Hematopoietic multipotent progenitor cell treated with erythropoietin and hydrocortisone succinate and interleukin-3 and kit ligand, for 4 days (in vitro differentiated cells): Measurements from ENCODE around the gene DCUN1D3.

Source experiments
- DNase-seq: peaks from one replicate; pipeline ENCODE4 v3.0.0-alpha.2; 2015

The DCUN1D3 gene

DNA sequence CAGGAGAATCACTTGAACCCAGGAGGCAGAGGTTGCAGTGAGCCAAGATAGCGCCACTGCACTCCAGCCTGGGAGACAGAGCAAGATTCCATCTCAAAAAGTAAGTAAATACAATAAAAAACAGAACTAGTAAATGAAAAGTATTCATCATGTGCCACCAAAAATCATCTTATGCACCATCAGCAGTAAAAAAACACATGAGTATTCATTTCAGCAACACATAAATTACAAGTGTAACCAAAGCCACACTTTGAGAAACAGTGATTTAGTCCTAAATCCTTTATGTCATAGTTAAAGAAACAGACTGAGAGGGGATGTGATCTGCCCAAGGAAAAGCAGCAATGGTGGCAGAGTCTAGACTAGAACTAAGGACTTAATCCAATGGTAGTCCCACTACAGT, 13.0 kb downstream of the DCUN1D3 start:
- DNase-seq, result no peak

DNA sequence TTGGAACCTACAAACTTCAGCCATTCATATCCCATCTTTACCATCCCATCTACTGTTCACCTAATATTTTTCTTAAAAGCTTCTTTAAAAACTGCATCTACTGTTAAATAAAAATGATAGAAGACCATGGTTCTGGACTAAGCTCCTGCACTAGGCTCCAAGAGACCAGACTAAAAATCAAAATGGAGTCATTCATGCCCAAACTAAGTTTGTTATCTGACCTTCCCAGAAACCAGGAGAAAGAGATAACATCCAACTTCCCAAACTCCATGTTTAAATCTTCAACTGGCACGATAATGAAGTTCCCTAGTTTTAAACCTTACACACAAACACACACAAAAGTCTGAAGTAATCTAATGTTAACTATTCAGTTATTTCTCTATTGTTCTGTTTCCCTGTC, 13.8 kb downstream of the DCUN1D3 start:
- no peak for DNase-seq

DNA sequence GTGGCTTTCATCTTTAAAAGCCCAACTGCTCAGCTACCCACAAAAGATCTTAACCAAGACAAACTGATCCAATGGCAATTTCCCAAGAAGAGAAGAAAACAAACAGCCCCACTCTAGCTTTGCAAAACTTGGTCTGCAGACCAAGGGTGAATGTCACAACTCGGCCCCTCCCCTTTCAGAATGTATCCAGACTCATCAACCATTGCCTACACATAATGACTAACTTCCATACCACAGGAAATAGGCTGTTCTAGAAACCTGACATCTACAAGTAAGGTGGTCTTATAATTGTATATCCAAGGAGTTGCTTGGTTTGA, 16.0 kb downstream of the DCUN1D3 start:
- peak; percentile 76 for DNase-seq

DNA sequence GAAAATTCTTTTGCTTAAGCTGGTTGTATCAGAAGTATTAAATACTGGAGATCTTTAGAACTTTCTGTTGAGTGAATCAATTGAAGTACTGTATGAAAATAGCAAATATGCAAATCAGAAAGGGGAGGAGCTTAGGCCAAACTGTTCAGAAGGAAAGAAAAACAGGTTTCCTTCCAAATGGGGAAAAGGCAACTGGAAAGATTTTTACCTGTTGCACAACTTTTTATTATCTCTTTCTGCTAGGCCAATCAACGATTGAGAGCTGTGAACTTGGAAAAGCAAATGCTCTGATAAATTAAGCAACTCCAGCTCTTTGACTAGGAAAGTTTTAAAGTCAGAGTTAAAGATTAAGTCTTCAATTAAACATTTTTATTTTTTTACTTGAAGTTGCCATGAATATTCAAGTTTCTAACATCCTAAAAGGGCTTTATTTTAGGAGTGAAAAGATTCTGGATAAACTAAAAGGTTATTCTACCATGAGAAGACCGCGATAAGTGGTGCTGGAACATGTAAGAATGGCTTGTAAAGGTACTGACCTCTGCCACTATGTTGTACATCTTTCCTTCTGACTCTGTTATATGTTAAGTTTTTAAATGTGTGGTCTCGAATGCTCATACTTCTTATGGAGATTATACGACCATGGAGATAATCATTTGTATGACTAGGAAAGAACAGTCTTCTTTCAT, 16.5 kb downstream of the DCUN1D3 start:
- DNase-seq, result no peak

DNA sequence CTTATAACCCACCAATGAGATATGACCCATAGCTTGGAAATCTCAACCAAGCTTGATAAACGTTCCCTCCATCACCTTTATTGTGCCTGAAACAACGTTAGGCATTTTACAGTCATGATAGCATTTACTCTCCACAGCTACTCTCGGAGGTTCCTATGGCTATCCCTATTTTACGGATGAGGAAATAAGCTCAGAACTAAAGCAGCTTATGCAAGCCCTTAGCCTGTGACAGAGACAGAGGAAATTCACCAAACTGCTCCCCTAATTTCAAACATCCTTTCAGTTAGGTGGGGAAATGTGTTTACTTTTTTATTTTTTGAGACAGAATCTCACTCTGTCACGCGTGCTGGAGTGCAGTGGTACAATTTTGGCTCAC, 18.7 kb downstream of the DCUN1D3 start:
- DNase-seq, result no peak

DNA sequence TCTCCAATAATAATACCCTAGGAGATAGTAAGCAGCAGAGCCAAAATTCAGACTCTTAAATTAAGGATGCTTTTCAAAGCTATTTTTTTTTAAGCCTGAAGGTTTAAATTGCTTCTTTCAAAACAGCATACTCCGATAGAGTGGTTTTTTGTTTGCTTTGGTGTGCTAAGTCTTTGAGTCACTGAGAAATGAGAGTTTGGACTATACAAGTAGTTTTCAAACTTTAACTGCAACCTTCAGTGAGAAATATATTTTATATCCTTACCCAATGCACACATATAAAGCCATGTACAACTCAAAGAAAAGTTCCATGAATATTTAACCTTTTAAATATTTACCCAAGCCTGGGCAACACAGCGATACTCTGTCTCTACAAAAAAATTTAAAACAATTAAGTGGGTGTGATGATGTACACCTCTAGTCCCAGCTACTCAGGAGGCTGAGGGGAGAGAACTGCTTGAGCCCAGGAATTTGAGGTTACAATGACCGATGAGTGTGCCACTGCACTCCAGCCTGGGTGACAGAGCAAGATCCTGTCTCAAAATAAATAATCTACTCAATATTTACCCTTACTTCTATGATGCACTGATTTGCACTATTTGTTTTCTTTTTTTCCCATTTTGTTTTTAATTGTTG, 19.2 kb downstream of the DCUN1D3 start:
- no peak for DNase-seq

DNA sequence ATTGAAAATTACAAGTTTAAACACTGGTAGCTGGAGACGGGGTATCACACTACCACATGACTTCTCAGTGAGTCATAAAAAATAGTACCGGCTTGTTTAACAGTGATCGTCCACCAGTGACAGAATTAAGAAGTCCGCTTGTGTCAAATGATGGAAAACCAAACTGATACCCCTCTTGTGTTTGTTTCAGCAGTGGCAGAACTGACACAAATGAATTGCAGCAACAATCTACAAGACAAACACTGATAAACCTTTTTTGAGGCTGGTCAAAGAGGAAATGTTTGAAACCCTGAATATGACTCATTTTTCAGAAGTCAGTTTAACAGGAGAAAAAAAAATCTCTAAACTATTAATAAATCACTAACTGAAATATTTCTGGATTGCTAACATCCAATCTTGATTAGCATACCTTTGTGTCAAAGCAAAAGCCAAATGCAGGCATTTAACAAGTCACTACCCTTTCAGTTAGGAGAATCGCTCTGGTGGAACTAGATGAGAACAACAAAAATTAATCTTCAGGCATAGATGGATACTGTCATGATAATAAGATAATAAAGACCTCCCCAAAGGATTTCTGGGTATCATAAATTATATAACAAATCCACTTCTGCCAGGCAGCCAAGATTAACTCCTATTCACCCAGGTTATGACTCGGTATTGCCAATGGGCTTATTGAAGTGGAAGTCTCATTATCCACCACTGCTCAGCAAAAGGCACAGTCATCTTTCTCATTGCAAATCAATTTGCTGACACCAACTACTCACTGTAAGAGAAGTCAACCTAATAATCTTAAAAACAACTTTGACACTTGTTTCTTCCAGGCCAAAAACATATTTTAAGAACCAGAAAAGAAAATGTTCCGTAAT, 20.8 kb downstream of the DCUN1D3 start:
- DNase-seq, result peak; percentile 36

DNA sequence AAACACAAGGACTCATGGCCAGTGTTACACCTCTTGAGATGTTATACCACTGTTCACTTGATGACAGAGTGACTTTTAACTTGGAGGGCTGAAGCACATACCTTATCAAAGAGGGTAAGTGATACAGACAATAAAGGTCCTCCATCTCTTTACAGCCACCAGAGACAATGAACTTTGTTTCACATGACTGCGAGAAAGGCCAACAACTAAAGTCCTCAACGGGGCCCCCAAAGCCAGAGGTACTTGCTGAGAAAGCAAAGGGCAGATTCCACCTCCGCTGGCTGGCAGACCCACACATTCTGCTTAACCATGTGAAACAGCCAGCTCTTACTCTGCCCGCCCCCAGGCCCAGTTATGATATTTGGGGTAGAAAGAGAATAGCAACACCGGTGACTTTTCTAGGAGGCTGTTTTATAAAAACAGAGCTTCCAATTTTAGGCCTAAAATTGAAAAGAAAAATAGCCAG, 21.4 kb downstream of the DCUN1D3 start:
- DNase-seq, result no peak

DNA sequence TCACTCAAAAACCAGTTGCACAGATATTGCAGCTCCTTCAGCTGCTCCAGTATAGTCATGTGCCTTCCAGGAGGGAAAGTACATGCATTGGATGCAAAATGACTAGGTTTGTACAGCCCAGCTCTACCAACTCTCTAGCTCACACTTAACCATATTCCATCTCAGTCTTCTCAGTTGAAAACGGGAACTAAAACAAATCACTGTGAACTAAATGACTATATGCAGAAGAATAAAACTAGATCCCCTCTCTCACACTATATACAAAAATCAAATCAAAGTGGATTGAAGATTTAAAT, 24.9 kb downstream of the DCUN1D3 start:
- no peak for DNase-seq

DNA sequence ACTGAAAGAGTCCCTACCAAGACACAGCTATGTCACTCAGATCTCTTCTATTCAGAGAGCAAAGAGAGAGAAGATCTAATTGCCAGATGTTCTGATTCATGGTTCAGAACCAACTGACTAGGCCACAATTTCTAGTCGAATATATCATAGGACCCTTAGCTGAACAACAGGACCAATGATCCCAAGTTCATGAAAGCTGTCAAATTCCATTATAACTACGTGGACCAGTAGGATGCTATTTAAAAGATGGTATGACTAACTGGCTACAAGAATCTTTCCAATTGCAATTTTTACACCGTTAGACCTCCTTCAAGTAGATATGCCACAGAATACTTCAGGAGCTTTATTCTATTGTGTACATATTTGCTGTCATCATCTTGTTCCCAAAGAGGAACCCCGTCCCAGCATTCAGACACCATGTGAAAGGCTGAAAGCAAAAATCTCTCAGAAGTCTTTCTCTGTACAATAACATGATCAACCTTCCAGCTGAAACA, 26.0 kb downstream of the DCUN1D3 start:
- DNase-seq, result no peak

DNA sequence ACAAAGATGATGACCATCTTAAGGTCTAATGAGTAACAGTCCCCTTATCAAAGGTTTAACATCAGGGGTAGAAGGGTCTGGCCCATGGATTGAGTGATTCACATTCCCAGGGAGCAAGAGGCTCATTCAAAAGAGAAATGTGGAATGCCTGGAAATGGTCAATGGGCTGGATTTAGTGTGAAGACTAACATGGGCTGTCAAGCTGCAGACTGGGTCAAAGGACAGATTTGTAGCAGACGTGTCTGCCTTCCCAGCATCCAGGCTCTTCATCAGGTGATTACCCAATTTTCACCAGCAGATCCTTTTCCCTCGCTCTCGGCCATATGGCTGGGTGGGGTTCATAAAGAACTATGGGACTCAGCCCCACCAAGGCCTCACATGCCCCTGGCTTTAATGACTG, 26.8 kb downstream of the DCUN1D3 start:
- no peak for DNase-seq

DNA sequence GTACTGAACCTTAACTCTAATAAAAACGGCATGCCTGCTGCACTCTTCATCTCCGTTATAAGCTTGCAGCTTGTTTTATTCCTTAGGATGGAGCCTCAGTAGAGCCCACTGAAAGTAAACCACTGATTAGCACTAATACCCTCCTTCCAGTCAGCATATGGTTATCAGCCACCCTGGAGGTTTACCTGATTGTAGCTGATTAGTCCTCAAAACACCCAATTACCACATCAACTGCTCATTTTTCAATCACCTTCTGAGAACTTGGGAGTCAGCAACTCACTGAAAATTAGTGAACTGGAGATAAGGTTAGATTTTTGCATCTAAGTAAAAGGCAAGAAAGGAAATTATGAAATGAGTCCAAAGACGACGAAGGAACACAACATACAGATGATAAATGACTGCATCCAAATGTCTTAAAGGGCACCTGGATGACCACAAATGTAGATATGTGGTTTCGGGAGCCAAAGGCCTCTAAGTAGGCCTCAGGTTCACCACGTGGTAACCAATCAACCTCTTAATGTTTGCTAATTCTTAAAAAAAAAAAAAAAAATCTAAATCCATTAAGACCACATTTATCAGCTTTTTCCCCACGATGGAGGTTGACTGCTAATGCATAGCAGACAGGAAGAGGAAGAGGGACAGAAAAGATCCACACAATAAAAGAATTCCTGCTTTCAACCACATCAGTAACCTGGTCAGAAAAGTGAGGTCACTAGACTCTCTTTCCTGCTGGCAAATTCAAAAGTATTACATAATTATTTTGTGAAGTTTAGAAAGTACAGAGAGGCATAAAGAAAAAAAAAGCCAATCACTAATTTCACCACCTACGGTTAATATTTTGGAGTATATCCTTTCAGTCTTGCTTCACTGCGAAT, 28.0 kb downstream of the DCUN1D3 start:
- DNase-seq, result peak; percentile 56

DNA sequence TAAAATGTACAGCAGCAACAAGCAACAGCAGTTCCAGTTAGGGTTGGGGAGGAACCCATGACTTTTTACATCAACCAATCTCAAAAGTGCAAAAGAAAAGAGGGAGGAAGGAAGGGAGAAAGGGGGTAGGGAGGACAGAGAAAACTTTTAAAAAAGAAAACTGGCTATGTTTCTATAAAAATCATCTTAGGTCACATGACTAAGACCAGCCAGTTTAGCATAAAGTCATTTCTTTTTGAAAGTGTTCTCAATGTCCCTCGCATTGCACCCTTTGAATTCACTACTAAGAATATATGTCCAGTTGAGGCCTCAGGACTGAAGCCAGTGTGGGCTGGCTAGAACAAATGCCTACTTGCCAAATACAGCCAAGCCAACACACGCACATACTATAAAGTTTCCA, 28.9 kb downstream of the DCUN1D3 start:
- no peak for DNase-seq

DNA sequence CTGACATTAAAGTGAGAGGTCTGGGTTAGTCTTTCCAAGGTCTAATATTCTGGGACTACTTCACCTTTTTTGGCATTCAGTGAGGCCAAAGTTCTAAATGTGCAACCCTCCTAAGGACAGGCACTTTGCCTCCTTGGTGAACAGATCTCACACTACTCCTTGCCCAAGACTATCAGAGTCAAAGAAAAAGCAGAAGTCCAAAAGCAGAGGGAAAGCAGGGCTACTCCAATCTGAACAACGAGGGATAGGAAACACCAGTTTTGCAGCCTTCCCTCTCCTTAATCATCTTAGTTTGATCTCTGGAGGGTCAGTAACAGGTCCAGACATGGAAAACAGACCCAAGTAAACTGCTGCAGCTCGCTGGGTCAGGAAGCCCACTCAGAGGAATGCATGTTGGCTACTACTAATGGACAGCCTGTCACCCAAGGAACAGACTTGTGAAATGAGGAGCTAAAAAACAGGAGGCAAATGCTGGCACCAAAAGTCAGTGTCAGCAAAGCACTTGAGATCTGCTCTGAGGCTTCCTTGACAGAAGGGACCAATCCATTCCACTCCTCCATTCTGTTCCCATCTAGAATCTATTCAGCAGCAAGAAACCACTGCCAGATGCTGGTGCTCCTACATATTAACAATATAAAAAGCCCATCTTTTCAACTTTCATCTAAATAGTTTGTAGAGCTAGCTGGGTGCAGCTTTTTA, 29.9 kb downstream of the DCUN1D3 start:
- peak; percentile 50 for DNase-seq

DNA sequence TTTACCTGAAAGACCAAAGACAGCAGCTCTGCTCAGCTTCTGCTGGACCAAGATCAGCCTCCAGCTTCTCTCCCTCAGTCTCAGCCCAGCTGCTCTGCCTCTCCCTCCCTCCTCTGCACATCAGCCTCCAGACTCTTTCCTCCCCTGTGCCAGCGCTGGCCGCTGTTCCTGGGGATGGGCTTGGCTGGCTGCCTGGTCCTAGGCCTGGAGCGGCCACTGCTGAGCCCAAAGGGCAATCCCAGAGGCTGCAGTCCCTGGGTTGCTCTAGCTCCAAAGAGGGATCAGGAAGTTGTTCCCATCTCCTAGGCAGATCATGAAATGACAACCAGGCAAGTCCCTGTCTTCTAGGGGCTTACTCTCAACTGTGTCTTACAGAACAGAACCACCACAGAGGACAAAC, 31.3 kb downstream of the DCUN1D3 start:
- no peak for DNase-seq

DNA sequence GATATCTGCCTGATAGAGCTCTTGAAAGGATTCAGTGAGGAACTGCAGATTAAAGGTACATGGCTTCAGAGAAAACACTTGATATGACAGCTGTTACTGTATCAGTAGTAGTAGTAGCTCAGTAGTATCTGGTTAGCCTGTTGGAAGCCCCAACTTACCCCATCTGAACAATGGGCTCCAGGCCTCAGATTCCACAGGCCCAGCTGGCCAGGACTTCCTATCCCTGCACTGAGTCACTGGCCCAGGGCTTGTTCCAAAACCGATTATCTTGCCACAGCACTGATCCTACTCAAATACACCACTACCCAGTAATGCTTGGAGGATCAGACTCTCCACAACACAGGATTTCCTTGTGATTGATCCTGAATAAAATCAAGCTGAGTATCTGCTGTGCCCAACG, 32.6 kb downstream of the DCUN1D3 start:
- DNase-seq, result no peak

DNA sequence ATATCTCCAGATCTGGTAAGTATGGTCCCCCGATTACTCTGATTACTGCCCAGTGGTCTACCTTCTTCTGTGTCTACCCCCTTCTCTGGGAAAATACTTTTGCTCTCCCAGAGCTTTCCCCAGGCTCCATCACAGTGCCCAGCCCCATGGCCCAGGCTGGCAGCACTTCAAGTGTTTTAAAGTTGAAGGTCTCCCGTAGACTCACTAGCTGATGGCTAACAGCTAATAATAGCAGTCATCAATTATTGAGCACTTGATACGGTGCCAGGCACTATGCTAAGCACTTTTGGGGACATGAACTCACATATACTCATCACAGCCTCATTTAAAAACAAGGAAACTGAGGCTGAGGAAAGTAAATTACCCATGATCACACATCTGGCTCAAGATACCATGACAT, 33.4 kb downstream of the DCUN1D3 start:
- DNase-seq, result no peak

DNA sequence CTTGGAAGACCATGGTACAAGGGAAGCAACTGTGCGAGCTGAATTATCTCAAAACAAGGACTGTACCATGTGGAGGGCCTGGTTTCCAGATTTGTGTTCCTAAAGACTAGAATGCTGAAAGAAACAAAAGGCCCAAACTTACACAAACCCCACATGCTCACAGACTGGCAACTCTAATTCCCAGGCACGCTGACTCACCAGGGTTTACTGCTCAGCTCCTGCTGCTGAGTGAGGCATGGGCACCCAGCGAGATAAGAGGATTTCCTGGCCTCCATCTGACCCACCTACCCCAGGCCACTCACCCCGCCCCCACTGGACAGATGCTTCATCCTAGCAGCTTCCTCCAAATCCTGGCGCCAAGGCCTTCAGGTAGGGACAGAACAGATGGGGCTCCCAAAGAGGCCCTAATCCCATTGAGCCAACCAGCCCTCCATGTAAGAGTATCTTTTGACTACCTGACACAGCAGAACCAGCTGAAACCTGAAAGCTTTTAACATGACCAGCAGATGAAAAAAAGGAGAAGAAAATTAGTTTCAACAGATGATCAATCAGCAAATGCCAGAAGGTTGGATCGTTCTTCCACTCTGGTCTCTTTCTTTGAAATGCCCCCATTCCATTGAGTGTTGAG, 33.9 kb downstream of the DCUN1D3 start:
- DNase-seq, result peak; percentile 76

DNA sequence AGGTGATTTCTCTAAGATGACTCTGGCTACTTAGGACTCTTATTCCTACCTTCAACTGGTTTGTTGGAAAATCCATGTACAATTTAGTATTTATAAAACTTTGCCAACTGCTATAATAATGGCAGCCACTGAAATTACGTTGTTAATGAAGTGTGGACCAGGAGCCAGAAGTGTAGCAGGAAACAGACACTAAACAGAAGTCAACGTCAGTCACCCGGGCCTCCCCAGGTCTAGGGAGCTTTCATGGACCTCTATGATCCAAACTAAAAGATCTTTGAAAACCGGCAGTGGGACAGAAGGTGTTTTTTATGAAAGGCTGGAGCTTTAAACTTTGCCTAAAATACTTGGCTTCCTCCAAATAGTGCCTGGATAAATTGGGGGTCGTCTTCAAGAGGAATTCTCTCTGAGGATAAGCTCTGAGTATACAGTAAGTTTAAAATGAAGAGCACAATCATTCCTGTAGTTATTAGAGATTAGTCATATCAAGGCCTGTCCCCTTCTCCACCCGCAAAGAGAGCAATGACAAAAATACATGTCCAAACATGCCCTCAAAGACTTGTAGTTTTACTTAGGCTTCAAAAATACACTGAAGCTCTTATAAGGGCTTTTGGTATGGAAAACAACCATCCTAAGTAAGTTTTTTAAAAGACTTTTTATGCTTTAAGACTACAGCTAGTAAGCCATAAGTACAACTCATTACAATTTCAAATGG, 34.6 kb downstream of the DCUN1D3 start:
- DNase-seq, result peak; percentile 48

DNA sequence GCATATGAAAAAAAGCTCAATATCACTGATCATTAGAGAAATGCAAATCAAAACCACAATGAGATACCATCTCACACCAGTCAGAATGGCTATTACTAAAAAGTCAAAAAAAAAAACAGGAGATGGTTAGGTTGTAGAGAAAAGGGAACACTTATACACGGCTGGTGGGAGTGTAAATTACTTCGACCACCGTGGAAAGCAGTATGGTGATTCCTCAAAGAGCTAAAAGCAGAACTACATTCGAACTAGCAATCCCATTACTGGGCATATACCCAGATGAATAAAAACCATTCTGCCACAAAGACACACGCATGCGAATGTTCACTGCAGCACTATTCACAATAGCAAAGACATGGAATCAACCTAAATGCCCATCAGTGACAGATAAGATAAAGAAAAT, 35.8 kb downstream of the DCUN1D3 start:
- peak; percentile 37 for DNase-seq
